ENCODE data around the gene WRAP73. TPM values are rescaled to one million over a fixed set of nuclear protein-coding genes. Genes with fewer than 3 reads are reported as not detected.
A peak's percentile ranks its signal among the peaks of the same experiment; 100 is the strongest.

WRAP73 gene
- total RNA-seq, 1 experiment from 2014 or later: 51.4 TPM

DNA sequence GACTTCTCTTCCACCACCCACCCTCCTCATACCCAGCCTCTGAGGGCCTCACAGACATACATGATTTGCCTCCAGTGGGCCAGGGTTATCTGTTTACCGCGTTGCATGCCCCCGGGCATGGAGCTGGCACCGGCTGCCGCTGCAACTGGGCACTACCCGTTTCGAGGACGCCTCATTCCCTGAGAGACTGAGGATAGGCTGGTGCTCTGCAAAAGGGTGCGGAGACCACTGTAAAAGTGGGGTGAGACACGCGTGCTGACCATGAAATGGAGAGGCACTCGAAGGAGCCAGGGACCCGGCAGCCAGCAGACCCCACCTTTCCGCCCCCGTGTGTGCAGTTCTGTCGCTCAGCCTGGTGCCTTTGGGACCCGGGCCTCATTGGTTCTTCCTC lies 23.1 kb upstream of the WRAP73 start (continued):
- no peak for TF ChIP-seq RAD21 (IDR thresholded peaks at IDR 0.05; ENCODE audit: low read depth)

DNA sequence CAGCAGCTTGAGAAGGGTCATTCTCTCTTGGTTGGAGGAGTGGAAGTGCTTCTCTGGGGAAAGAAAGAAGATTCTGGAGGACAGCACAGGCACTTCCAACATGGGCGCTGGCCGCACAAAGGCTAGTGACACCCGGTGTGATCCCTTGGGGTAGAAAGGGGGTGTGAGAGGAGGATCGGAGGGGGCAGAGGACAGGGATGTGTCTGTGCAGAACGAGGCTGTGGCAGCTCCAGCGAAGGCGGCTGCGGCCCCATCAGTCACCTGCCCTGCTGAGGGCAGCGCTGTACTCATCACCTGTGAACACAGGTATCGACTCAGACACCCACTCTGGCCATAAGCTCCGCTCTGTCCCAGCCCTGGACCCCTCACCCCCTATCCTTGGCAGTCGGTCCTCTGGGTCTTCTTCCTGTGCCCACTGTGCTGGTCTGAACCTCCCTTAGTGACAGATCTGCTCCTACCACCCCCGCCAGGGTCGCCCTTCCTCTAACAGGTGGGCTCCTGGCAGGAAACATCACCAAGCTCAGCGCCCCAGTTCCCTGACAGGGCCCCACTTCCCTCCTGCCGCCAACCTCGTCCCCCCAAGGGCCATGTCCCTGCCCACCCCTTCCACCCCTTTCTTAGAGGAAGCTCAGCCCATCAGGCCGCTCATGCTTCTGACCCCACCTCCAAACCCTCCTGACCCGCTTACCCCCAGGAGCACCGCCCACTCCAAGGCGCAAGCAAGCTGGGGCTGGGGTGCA lies 22.5 kb upstream of the WRAP73 start:
- peaks cover 38 to 69% of the 10 kb centered on the region in 2 experiments for H3K4me1 ChIP-seq (ENCODE audit: control insufficient read depth in 1 of 2, insufficient read depth in 2 of 2, low read length in 2 of 2)
- intact Hi-C loops (cut with micrococcal nuclease): no loop called here
- no peaks in the 10 kb centered on the region for H3K36me3 ChIP-seq (ENCODE audit: control insufficient read depth in 1 of 2, insufficient read depth in 2 of 2, low read length in 2 of 2)
- peaks cover 45% of the 10 kb centered on the region for H3K79me2 ChIP-seq (ENCODE audit: insufficient read depth, low read length)
- no peak for TF ChIP-seq CTCF (IDR thresholded peaks at IDR 0.05 in 2 of 3, conservative IDR thresholded peaks at IDR 0.05 in 1 of 3; ENCODE audit: borderline replicate concordance in 1 of 3, insufficient read depth in 1 of 3, low read depth in 2 of 3, low read length in 2 of 3)
- TF ChIP-seq, protein P1, sequence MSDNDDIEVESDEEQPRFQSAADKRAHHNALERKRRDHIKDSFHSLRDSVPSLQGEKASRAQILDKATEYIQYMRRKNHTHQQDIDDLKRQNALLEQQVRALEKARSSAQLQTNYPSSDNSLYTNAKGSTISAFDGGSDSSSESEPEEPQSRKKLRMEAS (IDR thresholded peaks at IDR 0.05): no peak
- no peak for TF ChIP-seq RAD21 (IDR thresholded peaks at IDR 0.05; ENCODE audit: low read depth)
- no peak for TF ChIP-seq EZH2 (IDR thresholded peaks at IDR 0.05)
- TF ChIP-seq EZH2phosphoT487 (IDR thresholded peaks at IDR 0.05; ENCODE audit: borderline replicate concordance): no peak
- TF ChIP-seq YY1 (IDR thresholded peaks at IDR 0.05; ENCODE audit: extremely low read depth, insufficient replicate concordance, low read depth, low read length): no peak
- no peak for TF ChIP-seq ZNF274 (IDR thresholded peaks at IDR 0.05; ENCODE audit: low read depth, low read length)
- TF ChIP-seq POLR2A (IDR thresholded peaks at IDR 0.05; ENCODE audit: borderline replicate concordance, extremely low read depth, insufficient read depth, insufficient read length): no peak
- TF ChIP-seq POLR2AphosphoS5 (IDR thresholded peaks at IDR 0.05; ENCODE audit: low read depth, low read length): no peak
- no peak for TF ChIP-seq ZFX (IDR thresholded peaks at IDR 0.05)
- no peak for TF ChIP-seq ELF1 (IDR thresholded peaks at IDR 0.05; ENCODE audit: borderline replicate concordance, low read depth)
- TF ChIP-seq, protein P2, sequence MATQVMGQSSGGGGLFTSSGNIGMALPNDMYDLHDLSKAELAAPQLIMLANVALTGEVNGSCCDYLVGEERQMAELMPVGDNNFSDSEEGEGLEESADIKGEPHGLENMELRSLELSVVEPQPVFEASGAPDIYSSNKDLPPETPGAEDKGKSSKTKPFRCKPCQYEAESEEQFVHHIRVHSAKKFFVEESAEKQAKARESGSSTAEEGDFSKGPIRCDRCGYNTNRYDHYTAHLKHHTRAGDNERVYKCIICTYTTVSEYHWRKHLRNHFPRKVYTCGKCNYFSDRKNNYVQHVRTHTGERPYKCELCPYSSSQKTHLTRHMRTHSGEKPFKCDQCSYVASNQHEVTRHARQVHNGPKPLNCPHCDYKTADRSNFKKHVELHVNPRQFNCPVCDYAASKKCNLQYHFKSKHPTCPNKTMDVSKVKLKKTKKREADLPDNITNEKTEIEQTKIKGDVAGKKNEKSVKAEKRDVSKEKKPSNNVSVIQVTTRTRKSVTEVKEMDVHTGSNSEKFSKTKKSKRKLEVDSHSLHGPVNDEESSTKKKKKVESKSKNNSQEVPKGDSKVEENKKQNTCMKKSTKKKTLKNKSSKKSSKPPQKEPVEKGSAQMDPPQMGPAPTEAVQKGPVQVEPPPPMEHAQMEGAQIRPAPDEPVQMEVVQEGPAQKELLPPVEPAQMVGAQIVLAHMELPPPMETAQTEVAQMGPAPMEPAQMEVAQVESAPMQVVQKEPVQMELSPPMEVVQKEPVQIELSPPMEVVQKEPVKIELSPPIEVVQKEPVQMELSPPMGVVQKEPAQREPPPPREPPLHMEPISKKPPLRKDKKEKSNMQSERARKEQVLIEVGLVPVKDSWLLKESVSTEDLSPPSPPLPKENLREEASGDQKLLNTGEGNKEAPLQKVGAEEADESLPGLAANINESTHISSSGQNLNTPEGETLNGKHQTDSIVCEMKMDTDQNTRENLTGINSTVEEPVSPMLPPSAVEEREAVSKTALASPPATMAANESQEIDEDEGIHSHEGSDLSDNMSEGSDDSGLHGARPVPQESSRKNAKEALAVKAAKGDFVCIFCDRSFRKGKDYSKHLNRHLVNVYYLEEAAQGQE (IDR thresholded peaks at IDR 0.05; ENCODE audit: low read depth): no peak
- TF ChIP-seq JUND (IDR thresholded peaks at IDR 0.05): no peak
- no peaks in the 10 kb centered on the region for H3K27me3 ChIP-seq (ENCODE audit: insufficient read depth, low read length)
- DNase-seq (ENCODE audit: low read depth, low spot score) (no peak), ATAC-seq (no peak)
- no peak overlapping the region for H3K9ac ChIP-seq (ENCODE audit: low read length)
- H4K20me1 ChIP-seq (ENCODE audit: insufficient read depth): no peaks in the 10 kb centered on the region; the same call in 1 of the 2 replicates
- peak overlapping the region; percentile 44; the same call in 1 of the 2 replicates for H3K4me2 ChIP-seq (ENCODE audit: low read length)
- POLR2A ChIA-PET: no interaction called here
- H2AFZ ChIP-seq (ENCODE audit: low read depth, low read length, poor library complexity, severe bottlenecking): no peak overlapping the region
- H3K4me3 ChIP-seq (replicated peaks in 1 of 2; ENCODE audit: low read depth in 1 of 2, low read length in 2 of 2): no peak overlapping the region
- H3K27ac ChIP-seq (ENCODE audit: low read depth, low read length): no peak overlapping the region
- RAD21 ChIA-PET (ENCODE audit: low non-redundant PET in 1 of 2, low total read pairs in 2 of 2, uncharacterized antibody in 2 of 2, unreplicated experiment in 2 of 2): no interaction called here
- H3K9me2 ChIP-seq (ENCODE audit: insufficient read depth): no peaks in the 10 kb centered on the region
- no TSS peak for BruUV-seq (replicated peaks)
- no peaks in the 10 kb centered on the region for H3K9me3 ChIP-seq (ENCODE audit: control insufficient read depth in 1 of 2, insufficient read depth in 1 of 2, low read depth in 1 of 2, low read length in 2 of 2)
- CTCF ChIA-PET: no interaction called here
